ENCODE measurements around the gene GPR85.
A peak's percentile ranks its signal among the peaks of the same experiment; 100 is the strongest.

The GPR85 gene

DNA sequence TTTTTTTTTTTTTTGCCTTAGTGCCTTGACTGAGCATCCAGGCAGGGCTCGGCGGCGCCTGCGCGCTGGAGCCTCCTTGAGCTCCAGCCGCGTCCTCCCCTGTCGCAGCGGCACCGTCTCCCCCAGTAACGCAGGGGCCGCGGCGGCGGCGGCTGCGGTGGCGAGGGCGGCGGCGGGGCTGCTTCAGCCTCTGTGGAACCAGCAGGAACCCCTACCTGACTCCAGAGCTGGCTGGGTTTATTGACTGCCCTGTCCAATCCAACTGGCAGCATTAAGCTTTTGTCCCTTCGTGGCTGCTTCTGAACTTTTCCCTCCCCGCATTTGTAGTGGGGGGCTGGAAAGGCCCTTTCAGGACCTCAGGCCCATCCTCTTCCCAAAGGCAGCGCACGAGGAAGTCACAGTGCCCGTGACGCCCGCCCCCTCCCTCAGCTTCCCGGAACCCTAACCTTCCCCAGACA lies at the start of gene GPR85:
GPR85 (minus strand) TSS at position 397 of the 458 bp plus-strand sequence. CDS start 2,106 bp downstream, outside the sequence.
- TF ChIP-seq GATA3 (IDR thresholded peaks at IDR 0.05; ENCODE audit: low read depth, low read length), result no peak
- no peak for TF ChIP-seq GATA2 (IDR thresholded peaks at IDR 0.05; ENCODE audit: low read depth, low read length)

- TF ChIP-seq GATA3 (IDR thresholded peaks at IDR 0.05; ENCODE audit: low read depth, low read length) (no peak), GATA2 (IDR thresholded peaks at IDR 0.05; ENCODE audit: low read depth, low read length) (no peak)
Observed at GRCh38 chr7:113134025-113134424, 47.4 kb upstream of the GPR85 start.

GRCh38 chr7:113131367-113131766 lies 44.7 kb upstream of the GPR85 start:
- TF ChIP-seq GATA2 (IDR thresholded peaks at IDR 0.05; ENCODE audit: low read depth, low read length) (no peak), GATA3 (IDR thresholded peaks at IDR 0.05; ENCODE audit: low read depth, low read length) (no peak)

DNA sequence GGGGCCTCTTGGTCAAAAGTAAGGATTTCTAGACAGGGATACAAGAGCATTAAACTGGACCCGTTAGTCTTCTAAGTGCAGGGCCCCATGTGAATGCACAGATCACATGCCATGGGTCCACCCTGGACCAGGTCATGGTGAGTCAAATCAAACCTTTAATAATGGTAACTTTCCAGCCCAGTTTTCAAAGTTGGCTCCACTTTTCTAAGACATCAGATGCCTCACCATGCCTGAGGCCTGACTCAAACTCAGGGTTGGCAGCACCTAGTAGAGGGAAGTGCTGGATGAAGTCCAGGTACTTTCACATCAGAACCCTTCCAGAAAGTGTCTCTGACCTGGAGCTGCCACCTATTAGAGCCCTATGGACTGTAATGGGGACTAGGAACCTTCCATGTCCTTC lies 41.4 kb upstream of the GPR85 start:
- TF ChIP-seq GATA2 (IDR thresholded peaks at IDR 0.05; ENCODE audit: low read depth, low read length) (no peak), GATA3 (IDR thresholded peaks at IDR 0.05; ENCODE audit: low read depth, low read length) (no peak)

DNA sequence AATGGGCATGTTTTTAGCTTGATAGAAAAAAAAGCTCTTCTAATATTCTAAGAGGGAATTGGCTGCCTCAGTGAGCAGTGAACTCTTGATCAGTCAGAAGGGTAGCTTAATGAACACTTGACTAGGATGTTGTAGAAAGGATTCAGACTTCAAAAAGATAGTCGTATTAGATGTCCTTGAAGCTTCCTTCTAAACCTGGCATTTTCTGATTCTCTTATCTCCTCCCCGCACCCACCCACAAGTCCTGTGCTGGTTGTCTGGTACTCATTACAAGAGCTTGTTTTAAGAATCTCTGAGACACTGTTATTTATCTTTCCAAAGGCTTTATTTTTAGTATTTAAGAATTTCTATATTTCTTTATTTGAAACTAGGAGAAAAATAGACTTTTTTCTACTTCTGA lies 39.1 kb upstream of the GPR85 start:
- TF ChIP-seq GATA3 (IDR thresholded peaks at IDR 0.05; ENCODE audit: low read depth, low read length), result no peak
- no peak for TF ChIP-seq GATA2 (IDR thresholded peaks at IDR 0.05; ENCODE audit: low read depth, low read length)

GRCh38 chr7:113122744-113123143 lies 36.1 kb upstream of the GPR85 start:
- TF ChIP-seq GATA2 (IDR thresholded peaks at IDR 0.05; ENCODE audit: low read depth, low read length) (no peak), GATA3 (IDR thresholded peaks at IDR 0.05; ENCODE audit: low read depth, low read length) (no peak)

GRCh38 chr7:113120647-113121046 lies 34.0 kb upstream of the GPR85 start:
- TF ChIP-seq GATA2 (IDR thresholded peaks at IDR 0.05; ENCODE audit: low read depth, low read length) (no peak), GATA3 (IDR thresholded peaks at IDR 0.05; ENCODE audit: low read depth, low read length) (no peak)

DNA sequence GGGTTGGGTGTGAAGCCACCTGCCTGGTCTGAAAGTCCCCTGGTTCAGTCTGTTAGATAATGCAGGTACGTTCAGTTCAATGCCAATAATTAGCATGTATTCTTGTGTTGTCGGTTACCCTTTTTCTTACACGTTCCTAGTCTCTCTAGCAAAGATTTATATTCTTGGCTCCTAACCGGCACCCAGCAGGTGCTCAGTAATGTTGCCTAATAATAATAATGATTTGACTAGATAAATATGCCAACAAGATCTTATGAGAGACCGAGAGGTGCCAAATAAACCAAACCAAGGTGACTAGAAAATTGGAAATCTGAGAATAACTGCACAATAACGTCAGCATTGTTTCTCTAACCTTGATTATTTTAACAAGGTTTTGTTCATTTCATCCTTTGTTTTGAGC lies 32.8 kb upstream of the GPR85 start:
- TF ChIP-seq GATA2 (IDR thresholded peaks at IDR 0.05; ENCODE audit: low read depth, low read length) (no peak), GATA3 (IDR thresholded peaks at IDR 0.05; ENCODE audit: low read depth, low read length) (no peak)

GRCh38 chr7:113118074-113118959 lies 31.7 kb upstream of the GPR85 start, which contains the start of gene SMIM30:
Gene SMIM30, minus strand, starts transcription at chr7:113118554. Its CDS starts 976 bp downstream, at chr7:113117578.
- TF ChIP-seq GATA3 (IDR thresholded peaks at IDR 0.05; ENCODE audit: low read depth, low read length) (no peak), GATA2 (IDR thresholded peaks at IDR 0.05; ENCODE audit: low read depth, low read length) (peak; percentile 29; the same call in 1 of the 2 replicates)

DNA sequence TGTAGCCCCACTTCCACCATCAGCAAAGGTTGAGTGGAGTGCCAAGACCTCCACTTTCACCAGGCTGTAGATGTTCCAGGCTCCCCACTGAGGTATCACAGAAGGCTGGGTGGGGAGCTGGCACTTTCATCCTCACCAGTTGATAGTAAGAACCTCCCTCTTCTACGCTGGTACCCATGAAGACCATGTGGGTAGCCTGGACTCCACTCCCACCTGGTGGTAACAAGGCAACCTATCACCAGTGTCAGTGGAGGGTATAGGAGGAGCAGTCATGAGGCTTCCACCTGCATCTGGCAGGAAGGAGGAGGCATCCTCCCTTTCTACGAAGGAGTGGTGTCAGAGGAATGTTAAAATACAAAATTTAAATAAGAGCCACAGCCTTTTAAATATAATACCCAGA lies 27.3 kb upstream of the GPR85 start:
- TF ChIP-seq GATA2 (IDR thresholded peaks at IDR 0.05; ENCODE audit: low read depth, low read length) (no peak), GATA3 (IDR thresholded peaks at IDR 0.05; ENCODE audit: low read depth, low read length) (no peak)

- TF ChIP-seq GATA2 (IDR thresholded peaks at IDR 0.05; ENCODE audit: low read depth, low read length), result no peak
- no peak for TF ChIP-seq GATA3 (IDR thresholded peaks at IDR 0.05; ENCODE audit: low read depth, low read length)
Observed at GRCh38 chr7:113109718-113110117, 23.1 kb upstream of the GPR85 start.

DNA sequence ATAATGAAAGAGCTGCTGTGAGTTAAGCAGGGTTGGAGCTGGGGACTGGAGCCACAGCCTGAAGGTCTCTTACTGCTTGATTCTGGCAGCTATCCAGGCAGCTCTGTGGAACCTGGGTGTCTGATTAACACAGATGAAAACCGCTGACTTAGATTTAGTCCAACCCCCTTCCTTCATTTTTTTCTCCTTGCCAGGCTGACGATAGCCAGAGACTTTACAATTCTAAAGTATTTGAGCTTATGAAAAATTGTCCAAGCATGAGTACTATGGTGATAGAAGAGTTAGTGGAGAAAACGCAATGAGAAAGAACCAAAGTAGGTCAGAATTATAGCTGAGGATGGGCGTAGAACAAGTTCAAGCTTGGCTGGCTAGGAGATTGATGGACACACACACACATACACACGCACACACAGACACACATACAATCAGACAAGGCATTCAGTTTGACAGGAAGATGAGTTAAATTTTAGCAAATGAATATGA lies 13.5 kb upstream of the GPR85 start:
- no peak for TF ChIP-seq GATA3 (IDR thresholded peaks at IDR 0.05; ENCODE audit: low read depth, low read length)
- TF ChIP-seq GATA2 (IDR thresholded peaks at IDR 0.05; ENCODE audit: low read depth, low read length), result 0 out of 2 replicates have a peak, but pooled peaks have one; percentile 23

GRCh38 chr7:113099284-113099919 lies 12.8 kb upstream of the GPR85 start:
- no peak for TF ChIP-seq GATA2 (IDR thresholded peaks at IDR 0.05; ENCODE audit: low read depth, low read length)
- no peak for TF ChIP-seq GATA3 (IDR thresholded peaks at IDR 0.05; ENCODE audit: low read depth, low read length)

- no peak for TF ChIP-seq GATA3 (IDR thresholded peaks at IDR 0.05; ENCODE audit: low read depth, low read length)
- TF ChIP-seq GATA2 (IDR thresholded peaks at IDR 0.05; ENCODE audit: low read depth, low read length), result no peak
Observed at GRCh38 chr7:113094517-113095249, 8.1 kb upstream of the GPR85 start.

Data from SH-SY5Y (cell line).